Natural killer cell (primary cell): ENCODE measurements around the gene ELK4. TPM values are rescaled to one million over a fixed set of nuclear protein-coding genes. Genes with fewer than 3 reads are reported as not detected.

Source experiments
- ATAC-seq, 3 donors: fragments of 150-1000 bp in 2 of 3; fragments of 200-7000 bp in 1 of 3; cut with Tn5 transposase; 1 replicate in 1 of 3; 2 replicates in 2 of 3; pipeline ENCODE4 v1.10.0; 2021; ENCODE audit warnings: mild to moderate bottlenecking in 2 of 3, moderate library complexity in 2 of 3
- DNase-seq, 2 donors: peaks; one replicate each; pipeline versions ENCODE4 v3.0.0 to v3.0.0-alpha.2; 2013 to 2021; ENCODE audit warnings: mixed read lengths in 1 of 2
- H3K27ac ChIP-seq: one replicate; pipeline ENCODE4 v1.5.1; 2013; ENCODE audit warnings: mild to moderate bottlenecking, low read length
- H3K27me3 ChIP-seq: one replicate; pipeline ENCODE4 v1.6.1; 2013; ENCODE audit warnings: low read length; ENCODE audit not compliant: control insufficient read depth, insufficient read depth
- H3K36me3 ChIP-seq: one replicate; pipeline ENCODE4 v1.6.1; 2013; ENCODE audit warnings: low read length; ENCODE audit not compliant: control insufficient read depth, insufficient read depth
- H3K4me1 ChIP-seq: one replicate; pipeline ENCODE4 v1.6.1; 2013; ENCODE audit warnings: low read length; ENCODE audit not compliant: control insufficient read depth, insufficient read depth
- H3K4me3 ChIP-seq: one replicate; pipeline ENCODE4 v1.5.1; 2013; ENCODE audit warnings: low read length
- H3K9me3 ChIP-seq: one replicate; pipeline ENCODE4 v1.6.1; 2013; ENCODE audit warnings: low read length; ENCODE audit not compliant: control insufficient read depth, insufficient read depth
- H3K27ac Mint-ChIP-seq, 2 donors: one replicate each; pipeline ENCODE4 v1.8.0; 2022; ENCODE audit warnings: mild to moderate bottlenecking in 2 of 2, mixed read lengths in 2 of 2, moderate library complexity in 1 of 2
- H3K27me3 Mint-ChIP-seq, 2 donors: one replicate each; pipeline ENCODE4 v1.8.0; 2022; ENCODE audit warnings: low read depth in 2 of 2, mixed read lengths in 2 of 2
- H3K36me3 Mint-ChIP-seq: one replicate; pipeline ENCODE4 v1.8.0; 2022; ENCODE audit warnings: mixed read lengths
- H3K4me1 Mint-ChIP-seq, 2 donors: one replicate each; pipeline ENCODE4 v1.8.0; 2022; ENCODE audit warnings: mixed read lengths in 2 of 2
- H3K4me3 Mint-ChIP-seq: one replicate; pipeline ENCODE4 v1.8.0; 2022; ENCODE audit warnings: mild to moderate bottlenecking, moderate library complexity, mixed read lengths
- H3K9me3 Mint-ChIP-seq, 2 donors: one replicate each; pipeline ENCODE4 v1.8.0; 2022; ENCODE audit warnings: mixed read lengths in 2 of 2
- WGBS: methylation state at CpG from one replicate; pipeline ENCODE4 v1.1.7; 2013; ENCODE audit warnings: missing lambda C conversion rate; ENCODE audit not compliant: insufficient coverage; 5-methylcytosine and 5-hydroxymethylcytosine counted together
- intact Hi-C: fragments of 100-400 bp; cut with micrococcal nuclease; formaldehyde crosslinking; loops from one replicate; pipeline ENCODE4 v1.14.2; 2022
- total RNA-seq, 4 donors: library from RNA; stranded (reverse); fragments of 120-200 nt in 1 of 4; gene quantifications; one replicate each; pipeline versions ENCODE4 v1.2.3 to v1.2.4, GENCODE V29; 2013 to 2022
- TF ChIP-seq, protein P1 (sequence below): fragments of 200-600 bp; IDR thresholded peaks from one replicate; pipeline ENCODE4 v1.8.0; 2022; ENCODE audit warnings: antibody characterized with exemption

The ELK4 gene
- total RNA-seq, 3 donors from 2014 or later (not counting 1 experiment from before 2014, with no cell fraction given): 107 to 155 (median 139) TPM

- Mint-ChIP-seq H3K27ac (no peak overlapping the region), H3K36me3 (no peaks in the 10 kb centered on the region), H3K4me3 (no peak overlapping the region), H3K4me1 (no peaks in the 10 kb centered on the region), H3K9me3 (no peaks in the 10 kb centered on the region), H3K27me3 (peaks cover 9 to 11% of the 10 kb centered on the region in 2 donors)
- Histone ChIP-seq H3K27ac (no peak overlapping the region), H3K4me1 (peaks cover 13% of the 10 kb centered on the region), H3K36me3 (no peaks in the 10 kb centered on the region), H3K27me3 (no peaks in the 10 kb centered on the region), H3K9me3 (no peaks in the 10 kb centered on the region), H3K4me3 (no peak overlapping the region)
- WGBS: 83% methylated on average over 14 of the region's 15 CpGs
- TF ChIP-seq, protein P1, sequence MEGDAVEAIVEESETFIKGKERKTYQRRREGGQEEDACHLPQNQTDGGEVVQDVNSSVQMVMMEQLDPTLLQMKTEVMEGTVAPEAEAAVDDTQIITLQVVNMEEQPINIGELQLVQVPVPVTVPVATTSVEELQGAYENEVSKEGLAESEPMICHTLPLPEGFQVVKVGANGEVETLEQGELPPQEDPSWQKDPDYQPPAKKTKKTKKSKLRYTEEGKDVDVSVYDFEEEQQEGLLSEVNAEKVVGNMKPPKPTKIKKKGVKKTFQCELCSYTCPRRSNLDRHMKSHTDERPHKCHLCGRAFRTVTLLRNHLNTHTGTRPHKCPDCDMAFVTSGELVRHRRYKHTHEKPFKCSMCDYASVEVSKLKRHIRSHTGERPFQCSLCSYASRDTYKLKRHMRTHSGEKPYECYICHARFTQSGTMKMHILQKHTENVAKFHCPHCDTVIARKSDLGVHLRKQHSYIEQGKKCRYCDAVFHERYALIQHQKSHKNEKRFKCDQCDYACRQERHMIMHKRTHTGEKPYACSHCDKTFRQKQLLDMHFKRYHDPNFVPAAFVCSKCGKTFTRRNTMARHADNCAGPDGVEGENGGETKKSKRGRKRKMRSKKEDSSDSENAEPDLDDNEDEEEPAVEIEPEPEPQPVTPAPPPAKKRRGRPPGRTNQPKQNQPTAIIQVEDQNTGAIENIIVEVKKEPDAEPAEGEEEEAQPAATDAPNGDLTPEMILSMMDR: no peak
- DNase-seq (no peak), ATAC-seq (no peak)
- intact Hi-C loops: no loop called here
Measured at GRCh38 chr1:205580140-205580922, 51.5 kb downstream of the ELK4 start.

GRCh38 chr1:205579711-205580110, 52.1 kb downstream of the ELK4 start:
- Histone ChIP-seq H3K27me3 (no peaks in the 10 kb centered on the region), H3K4me1 (peaks cover 13% of the 10 kb centered on the region), H3K4me3 (no peak overlapping the region), H3K36me3 (no peaks in the 10 kb centered on the region), H3K27ac (no peak overlapping the region), H3K9me3 (no peaks in the 10 kb centered on the region)
- H3K27me3 Mint-ChIP-seq: peaks cover 9 to 11% of the 10 kb centered on the region in 2 donors
- ATAC-seq (no peak), DNase-seq (no peak)
- TF ChIP-seq, protein P1: no peak
- H3K4me3 Mint-ChIP-seq: no peak overlapping the region
- H3K27ac Mint-ChIP-seq: no peak overlapping the region
- H3K9me3 Mint-ChIP-seq: no peaks in the 10 kb centered on the region
- no peaks in the 10 kb centered on the region for H3K4me1 Mint-ChIP-seq
- no peaks in the 10 kb centered on the region for H3K36me3 Mint-ChIP-seq
- WGBS: 91% methylated on average over 12 of the region's 12 CpGs
- intact Hi-C loops: no loop called here

DNA sequence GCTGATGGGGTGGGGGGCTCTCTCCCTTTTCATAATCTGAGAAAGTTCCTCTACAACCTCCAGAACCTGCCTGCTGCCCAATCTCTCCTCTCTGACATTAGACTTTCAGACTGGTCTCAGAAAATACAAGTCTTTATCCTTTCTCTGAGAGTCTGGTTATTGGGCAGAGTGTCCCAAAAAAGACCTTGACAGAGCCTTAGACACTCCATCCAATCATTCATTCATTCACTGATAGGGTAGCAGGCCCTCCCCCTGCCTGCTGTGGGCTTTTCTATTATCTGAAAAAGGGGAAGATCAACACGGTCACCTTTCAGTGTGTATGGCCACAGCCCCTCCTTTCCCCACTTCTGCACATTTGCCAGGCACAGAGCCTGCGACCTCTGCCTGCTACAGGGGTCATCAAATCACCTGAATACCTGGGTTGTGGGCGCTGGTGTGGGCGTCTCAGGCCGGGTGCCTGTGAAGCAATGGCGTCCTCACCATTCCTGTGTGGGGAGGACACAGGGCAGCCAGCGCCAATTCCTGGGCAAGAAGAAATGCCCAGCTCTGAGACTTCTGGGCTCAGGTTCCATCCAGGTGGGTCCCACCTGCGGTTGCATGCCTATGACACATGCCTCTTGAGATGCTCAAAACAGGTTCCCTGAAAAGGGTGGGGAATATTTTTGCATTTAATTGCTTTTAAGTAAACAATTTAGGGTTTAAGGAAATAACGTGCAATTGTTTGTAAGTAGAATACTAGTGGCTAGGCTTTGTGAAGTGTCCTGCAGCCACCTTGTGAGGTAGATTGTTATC, 52.8 kb downstream of the ELK4 start:
- no peak overlapping the region for H3K4me3 ChIP-seq
- H3K36me3 Mint-ChIP-seq: no peaks in the 10 kb centered on the region
- peaks cover 11 to 13% of the 10 kb centered on the region in 2 donors for H3K27me3 Mint-ChIP-seq
- H3K4me1 ChIP-seq: peaks cover 13% of the 10 kb centered on the region
- no peak overlapping the region for H3K27ac ChIP-seq
- no peak overlapping the region for H3K4me3 Mint-ChIP-seq
- no peaks in the 10 kb centered on the region for H3K9me3 ChIP-seq
- 54% methylated on average over 9 of the region's 9 CpGs for WGBS
- DNase-seq (no peak), ATAC-seq (no peak)
- TF ChIP-seq, protein P1: no peak
- no peaks in the 10 kb centered on the region for H3K36me3 ChIP-seq
- H3K27me3 ChIP-seq: no peaks in the 10 kb centered on the region
- intact Hi-C loops: no loop called here
- no peaks in the 10 kb centered on the region for H3K4me1 Mint-ChIP-seq
- H3K9me3 Mint-ChIP-seq: no peaks in the 10 kb centered on the region
- H3K27ac Mint-ChIP-seq: no peak overlapping the region
